GM12872 (cell line): ENCODE data around the gene DCAF8.

Experiments used
- TF ChIP-seq, protein P1 (sequence below): IDR thresholded peaks from 3 replicates; pipeline ENCODE4 v1.5.1; 2011; ENCODE audit warnings: low read depth, mild to moderate bottlenecking, low read length, moderate library complexity; ENCODE audit not compliant: insufficient read depth

Gene DCAF8

DNA sequence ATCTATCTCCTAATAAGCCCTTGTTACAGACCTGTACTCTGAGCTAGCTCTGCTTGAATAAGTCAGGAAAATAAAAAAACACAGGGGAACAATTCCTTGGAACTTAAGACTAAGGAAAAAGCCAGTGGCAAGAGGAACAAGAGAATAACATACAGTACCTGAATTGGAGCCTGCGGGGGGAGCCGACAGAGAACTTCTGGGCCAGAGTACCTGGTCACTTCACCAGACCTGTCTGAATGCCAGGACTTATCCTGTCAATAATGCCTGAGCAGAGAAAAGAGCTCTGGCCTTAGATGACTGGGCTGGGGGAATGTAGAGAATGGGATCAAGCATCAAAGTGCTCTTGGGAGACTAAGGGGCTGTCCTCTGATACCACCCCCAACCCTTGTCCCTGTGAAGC lies 42.0 kb downstream of the DCAF8 start:
- TF ChIP-seq, protein P1, sequence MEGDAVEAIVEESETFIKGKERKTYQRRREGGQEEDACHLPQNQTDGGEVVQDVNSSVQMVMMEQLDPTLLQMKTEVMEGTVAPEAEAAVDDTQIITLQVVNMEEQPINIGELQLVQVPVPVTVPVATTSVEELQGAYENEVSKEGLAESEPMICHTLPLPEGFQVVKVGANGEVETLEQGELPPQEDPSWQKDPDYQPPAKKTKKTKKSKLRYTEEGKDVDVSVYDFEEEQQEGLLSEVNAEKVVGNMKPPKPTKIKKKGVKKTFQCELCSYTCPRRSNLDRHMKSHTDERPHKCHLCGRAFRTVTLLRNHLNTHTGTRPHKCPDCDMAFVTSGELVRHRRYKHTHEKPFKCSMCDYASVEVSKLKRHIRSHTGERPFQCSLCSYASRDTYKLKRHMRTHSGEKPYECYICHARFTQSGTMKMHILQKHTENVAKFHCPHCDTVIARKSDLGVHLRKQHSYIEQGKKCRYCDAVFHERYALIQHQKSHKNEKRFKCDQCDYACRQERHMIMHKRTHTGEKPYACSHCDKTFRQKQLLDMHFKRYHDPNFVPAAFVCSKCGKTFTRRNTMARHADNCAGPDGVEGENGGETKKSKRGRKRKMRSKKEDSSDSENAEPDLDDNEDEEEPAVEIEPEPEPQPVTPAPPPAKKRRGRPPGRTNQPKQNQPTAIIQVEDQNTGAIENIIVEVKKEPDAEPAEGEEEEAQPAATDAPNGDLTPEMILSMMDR = no peak

DNA sequence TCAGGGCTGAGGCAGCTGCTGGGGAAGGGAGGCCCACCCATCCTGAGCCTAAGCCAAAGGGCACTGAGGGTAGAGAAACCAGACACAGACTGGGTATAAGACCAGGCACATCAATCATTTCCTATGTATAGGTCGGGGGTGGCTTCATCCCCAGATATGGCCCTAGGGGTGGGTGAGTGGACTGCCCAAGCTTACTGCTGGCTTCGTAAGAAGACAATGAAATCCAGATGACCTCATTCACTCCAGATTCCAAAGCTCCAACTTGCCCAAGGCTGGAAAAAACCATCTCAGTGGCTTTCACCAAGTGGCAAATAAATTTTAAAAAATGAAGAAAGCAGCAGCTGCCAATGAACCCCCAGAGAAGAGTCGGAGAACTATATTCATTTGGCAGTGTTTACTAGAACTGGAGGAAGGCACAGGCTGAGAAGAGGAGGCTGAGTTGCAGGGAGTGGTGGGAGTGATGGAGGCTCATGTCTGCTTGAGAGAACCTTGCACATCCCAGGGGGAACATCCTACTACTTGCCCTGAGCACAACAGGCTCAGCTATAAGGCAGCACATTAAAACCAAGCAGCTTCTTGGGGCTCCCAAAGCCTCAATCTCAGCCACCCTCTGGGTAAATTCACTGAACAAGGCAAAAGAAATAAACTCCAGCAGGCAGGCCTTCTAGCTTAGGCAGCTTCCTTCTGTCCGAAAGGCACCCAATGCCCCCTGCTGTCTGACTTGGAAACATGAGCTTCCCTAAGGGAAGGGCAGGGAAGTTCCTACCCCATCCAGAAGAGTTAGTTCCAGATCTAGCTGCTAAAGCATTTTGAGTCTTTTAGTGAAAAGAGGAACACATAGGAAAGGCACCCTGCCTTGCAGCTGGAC lies 43.1 kb downstream of the DCAF8 start:
- TF ChIP-seq, protein P1 = peak; percentile 36; the same call in 2 of the 3 replicates

DNA sequence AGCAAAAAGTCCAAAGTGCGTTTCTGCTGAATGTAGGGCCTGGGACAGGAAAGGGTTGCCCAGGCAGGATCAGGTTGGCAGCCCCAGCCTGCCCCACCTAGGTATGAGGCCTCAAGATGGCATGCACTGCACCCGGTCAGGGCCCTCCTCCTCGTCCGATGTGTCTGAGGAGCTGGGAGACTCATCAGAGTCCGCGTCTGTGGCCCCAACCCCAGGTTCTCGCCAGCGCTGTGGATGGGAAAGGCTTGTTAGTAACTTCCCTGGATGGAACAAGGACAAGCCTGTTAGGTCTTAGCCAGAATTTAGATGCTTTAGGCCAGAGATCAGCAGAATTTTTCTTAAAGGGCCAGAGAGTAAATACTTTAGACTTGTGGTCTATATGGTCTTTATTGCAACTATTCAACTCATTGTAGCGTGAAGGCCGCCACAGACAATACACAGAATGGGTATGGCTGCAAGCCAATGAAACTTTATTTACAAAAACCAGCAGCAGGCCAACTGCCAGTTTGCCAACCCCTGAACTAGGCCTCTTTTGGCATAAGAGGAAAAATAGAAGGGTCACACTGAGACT lies 44.8 kb downstream of the DCAF8 start:
- TF ChIP-seq, protein P1 = no peak

DNA sequence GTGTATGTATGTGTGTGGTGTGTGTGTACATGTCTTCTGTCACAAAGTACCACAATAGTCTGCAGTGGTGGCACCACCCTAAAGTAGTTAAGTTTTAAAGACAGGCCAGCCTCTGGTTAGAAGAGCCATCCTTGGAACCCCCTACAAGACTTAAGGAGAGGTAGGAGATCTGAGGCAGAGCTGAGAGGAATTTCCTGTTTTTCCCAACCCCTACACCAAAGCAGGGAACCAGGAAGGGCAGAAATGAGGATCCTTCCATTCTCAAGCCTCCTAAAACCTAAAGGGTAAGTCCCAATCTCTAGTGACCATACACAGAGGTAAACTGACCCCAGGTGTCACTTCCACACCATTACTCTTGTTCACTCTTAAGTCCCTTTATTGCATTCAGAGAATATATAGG lies 46.0 kb downstream of the DCAF8 start:
- TF ChIP-seq, protein P1 = no peak

DNA sequence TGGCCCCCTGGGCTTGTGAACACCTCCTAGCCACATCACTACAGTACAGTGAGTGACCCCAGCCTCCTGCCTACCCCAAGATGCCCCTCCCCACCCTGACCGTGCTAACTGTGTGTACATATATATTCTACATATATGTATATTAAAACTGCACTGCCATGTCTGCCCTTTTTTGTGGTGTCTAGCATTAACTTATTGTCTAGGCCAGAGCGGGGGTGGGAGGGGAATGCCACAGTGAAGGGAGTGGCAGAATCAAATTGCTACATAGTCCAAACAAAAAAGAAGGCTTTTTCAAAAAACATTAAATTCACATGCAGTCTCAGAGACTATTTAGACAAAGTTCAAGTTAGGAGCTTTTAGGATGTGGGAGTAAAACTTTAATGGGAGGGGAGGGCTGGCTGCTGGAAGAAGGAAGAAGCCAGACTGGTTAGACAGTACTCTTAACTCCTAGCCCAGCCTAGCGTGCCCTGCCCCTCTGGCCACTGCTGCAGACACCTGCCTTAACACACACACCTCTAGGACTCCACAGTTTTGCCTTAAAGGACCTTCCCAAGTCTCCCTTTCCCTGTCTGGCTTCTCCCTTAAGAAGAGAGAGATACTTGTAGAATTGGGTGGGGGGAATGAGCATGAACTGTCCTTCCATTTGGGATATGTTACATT lies 47.7 kb downstream of the DCAF8 start:
- TF ChIP-seq, protein P1 = no peak

DNA sequence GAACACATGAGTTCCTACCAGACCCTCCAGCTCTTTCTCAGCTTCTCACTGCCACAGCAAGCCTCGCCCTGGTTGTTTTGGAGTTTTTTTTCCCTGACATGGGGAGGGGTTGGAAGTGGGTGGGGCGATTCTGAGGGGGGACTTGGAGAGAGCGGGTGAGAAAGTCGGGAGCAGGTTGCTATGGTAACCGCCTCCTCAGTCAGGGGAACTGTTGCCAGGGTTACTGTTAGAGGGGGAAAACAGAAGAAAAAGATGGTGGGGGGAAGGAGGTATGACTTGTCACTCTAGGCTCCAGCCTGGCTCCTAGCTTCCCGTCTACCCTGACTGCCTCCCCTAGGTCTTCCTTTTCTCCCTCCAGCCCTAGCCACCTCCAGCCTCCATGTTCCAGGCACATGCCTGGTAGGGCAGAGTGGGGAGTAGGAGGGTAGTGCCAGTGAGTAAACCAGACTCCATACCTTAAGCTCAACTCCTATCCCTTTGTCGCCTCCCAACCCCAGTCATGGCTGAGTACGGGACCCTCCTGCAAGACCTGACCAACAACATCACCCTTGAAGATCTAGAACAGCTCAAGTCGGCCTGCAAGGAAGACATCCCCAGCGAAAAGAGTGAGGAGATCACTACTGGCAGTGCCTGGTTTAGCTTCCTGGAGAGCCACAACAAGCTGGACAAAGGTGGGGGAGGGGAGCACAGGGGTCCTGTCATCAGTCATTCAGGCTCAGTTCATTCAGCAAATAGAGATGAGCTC lies 51.1 kb downstream of the DCAF8 start:
- TF ChIP-seq, protein P1 = no peak

DNA sequence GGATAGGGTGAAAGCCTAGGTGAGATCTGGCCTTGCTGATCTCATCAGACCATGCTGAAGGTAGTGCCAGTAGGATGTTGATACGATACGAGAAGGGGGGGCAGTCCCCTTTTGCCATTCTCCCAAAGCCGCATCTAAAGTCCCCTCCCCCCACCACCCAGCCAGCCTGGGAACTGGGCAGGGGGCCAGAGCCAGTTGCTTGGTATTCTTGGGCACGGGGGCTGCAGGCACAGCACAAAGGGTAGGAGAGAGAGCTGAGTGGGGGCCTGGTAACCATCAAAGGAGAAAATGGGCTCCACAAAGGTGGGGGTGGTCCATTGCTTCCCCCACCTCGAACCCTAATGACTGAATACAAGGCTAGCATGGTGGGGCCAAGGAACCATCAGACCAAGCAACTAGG lies 51.8 kb downstream of the DCAF8 start:
- TF ChIP-seq, protein P1 = no peak
